Esophagus muscularis mucosa (tissue), 4 donors: Measurements from ENCODE around the gene CNPY4.

Experiments used
- CTCF ChIP-seq, 3 experiments: fragments of 200-600 bp in 2 of 3; fragments of 450-650 bp in 1 of 3; sonication (generic) in 2 of 3; IDR thresholded peaks; one replicate each; pipeline ENCODE4 v1.5.1; 2017 to 2019; ENCODE audit warnings: antibody characterized with exemption in 3 of 3, mild to moderate bottlenecking in 2 of 3, moderate library complexity in 1 of 3
- EP300 ChIP-seq: sonication (generic); formaldehyde crosslinking; IDR thresholded peaks from one replicate; pipeline ENCODE4 v1.6.1; 2017; ENCODE audit warnings: antibody characterized with exemption
- POLR2A ChIP-seq: fragments of 450-650 bp; IDR thresholded peaks from one replicate; pipeline ENCODE4 v1.6.1; 2017; ENCODE audit warnings: antibody characterized with exemption, moderate library complexity, mild to moderate bottlenecking, low read depth
- POLR2AphosphoS5 ChIP-seq, 2 donors: sonication (generic); formaldehyde crosslinking; IDR thresholded peaks; one replicate each; pipeline ENCODE4 v1.6.1; 2017; ENCODE audit warnings: antibody characterized with exemption in 2 of 2

- TF ChIP-seq CTCF (IDR thresholded peaks at IDR 0.05) (peak; percentile 81 to 92 (median 92)), POLR2AphosphoS5 (IDR thresholded peaks at IDR 0.05) (peak in 1 of 2 donors; percentile 18), POLR2A (no peak), EP300 (no peak)
Measured at GRCh38 chr7:100130608-100131453, 11.4 kb downstream of the CNPY4 start.
